NB4 (cell line): ENCODE data around the gene SSR1.

ENCODE experiments used
- DNase-seq: peaks from one replicate; pipeline ENCODE4 v3.0.0; 2010; ENCODE audit warnings: low read depth
- H3K4me3 ChIP-seq: one replicate; pipeline ENCODE4 v1.5.1; 2011; ENCODE audit warnings: mild to moderate bottlenecking, low read depth, low read length, moderate library complexity
- CTCF ChIP-seq: IDR thresholded peaks from one replicate; pipeline ENCODE4 v1.5.1; 2012; ENCODE audit warnings: low read depth, low read length
- MAX ChIP-seq: IDR thresholded peaks from 2 replicates; pipeline ENCODE4 v1.6.1; 2011; ENCODE audit warnings: low read depth, low read length
- MYC ChIP-seq: IDR thresholded peaks from 2 replicates; pipeline ENCODE4 v1.6.1; 2011; ENCODE audit warnings: low read depth, low read length
- POLR2A ChIP-seq: IDR thresholded peaks from 2 replicates; pipeline ENCODE4 v1.6.1; 2011; ENCODE audit warnings: mild to moderate bottlenecking; ENCODE audit not compliant: insufficient read length; ENCODE audit errors: extremely low read depth

Gene SSR1

GRCh38 chr6:7239590-7239948 is 73.4 kb downstream of the SSR1 start:
- H3K4me3 ChIP-seq, result no peak overlapping the region
- DNase-seq, result no peak
- TF ChIP-seq POLR2A (no peak), CTCF (no peak), MYC (no peak), MAX (no peak)

GRCh38 chr6:7238900-7239589 is 74.0 kb downstream of the SSR1 start:
- no peak overlapping the region for H3K4me3 ChIP-seq
- TF ChIP-seq CTCF, result peak; percentile 73
- no peak for TF ChIP-seq POLR2A
- TF ChIP-seq MAX, result peak; percentile 81
- TF ChIP-seq MYC, result peak; percentile 68; the same call in 1 of the 2 replicates
- DNase-seq, result peak; percentile 86

DNA sequence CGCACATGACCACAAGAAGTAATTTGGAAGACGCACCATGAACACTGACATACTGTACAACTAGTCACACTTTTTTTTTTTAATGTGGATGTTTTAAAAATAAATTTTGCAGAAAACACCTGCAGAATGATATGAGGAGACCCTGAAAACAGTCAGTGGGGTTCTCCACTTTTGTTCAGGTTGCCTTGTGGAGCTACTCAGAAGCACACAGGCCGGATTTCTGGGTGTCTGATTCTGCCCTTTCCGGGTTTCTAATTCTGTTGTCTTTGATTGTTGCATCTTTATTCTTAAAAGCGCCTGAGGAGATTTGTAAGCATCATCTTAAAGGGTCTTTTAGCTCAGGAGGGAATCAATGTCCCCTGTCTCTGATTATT is 74.5 kb downstream of the SSR1 start:
- TF ChIP-seq MYC, result no peak
- H3K4me3 ChIP-seq, result no peak overlapping the region
- DNase-seq, result no peak

- DNase-seq, result peak; percentile 34
- no peak for TF ChIP-seq POLR2A
- no peak for TF ChIP-seq CTCF
- TF ChIP-seq MYC, result no peak
- no peak for TF ChIP-seq MAX
- no peak overlapping the region for H3K4me3 ChIP-seq
Observed at GRCh38 chr6:7237653-7238188, 75.3 kb downstream of the SSR1 start.

DNA sequence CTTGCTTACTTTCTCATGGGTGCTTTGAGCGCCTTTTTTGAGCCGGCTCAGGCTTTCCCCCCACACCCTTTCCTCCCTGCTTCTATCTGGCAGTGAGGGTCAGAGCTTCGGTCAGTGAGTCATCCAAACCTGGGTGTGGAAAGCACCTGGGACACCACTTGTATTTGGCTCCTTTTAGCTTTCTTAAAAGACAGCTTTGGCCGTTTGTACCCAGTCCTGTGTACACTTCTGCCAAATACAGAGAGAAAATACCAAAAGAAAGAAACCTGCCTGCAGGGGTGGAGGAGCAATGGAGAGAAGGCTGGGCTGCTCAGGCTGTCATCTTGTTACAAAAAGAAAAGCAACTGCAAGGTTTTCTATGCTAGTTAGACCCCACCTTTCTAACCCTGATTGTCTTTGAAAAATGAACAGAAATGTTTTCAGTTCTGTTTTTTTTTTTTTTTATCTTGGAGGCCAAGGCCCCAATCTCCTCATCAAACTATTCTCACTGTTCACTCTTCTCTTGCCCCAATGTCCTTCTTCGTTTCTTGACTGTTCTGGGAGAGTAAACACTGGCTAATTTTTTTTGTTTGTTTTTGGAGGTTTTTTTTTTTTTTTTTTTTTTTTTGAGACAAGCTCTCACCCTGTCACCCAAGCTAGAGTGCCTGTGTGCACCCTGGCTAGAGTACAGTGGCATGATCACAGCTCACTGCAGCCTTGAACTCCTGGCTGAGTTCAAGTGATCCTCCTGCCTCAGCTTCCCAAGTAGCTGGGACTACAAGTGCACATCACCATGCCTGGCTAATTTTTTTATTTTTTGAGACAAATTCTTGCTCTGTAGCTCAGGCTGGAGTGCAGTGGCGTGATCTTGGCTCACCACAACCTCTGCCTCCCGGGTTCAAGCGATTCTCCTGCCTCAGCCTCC is 76.4 kb downstream of the SSR1 start:
- no peak overlapping the region for H3K4me3 ChIP-seq
- DNase-seq, result no peak
- no peak for TF ChIP-seq CTCF
- no peak for TF ChIP-seq MAX
- no peak for TF ChIP-seq MYC
- no peak for TF ChIP-seq POLR2A

DNA sequence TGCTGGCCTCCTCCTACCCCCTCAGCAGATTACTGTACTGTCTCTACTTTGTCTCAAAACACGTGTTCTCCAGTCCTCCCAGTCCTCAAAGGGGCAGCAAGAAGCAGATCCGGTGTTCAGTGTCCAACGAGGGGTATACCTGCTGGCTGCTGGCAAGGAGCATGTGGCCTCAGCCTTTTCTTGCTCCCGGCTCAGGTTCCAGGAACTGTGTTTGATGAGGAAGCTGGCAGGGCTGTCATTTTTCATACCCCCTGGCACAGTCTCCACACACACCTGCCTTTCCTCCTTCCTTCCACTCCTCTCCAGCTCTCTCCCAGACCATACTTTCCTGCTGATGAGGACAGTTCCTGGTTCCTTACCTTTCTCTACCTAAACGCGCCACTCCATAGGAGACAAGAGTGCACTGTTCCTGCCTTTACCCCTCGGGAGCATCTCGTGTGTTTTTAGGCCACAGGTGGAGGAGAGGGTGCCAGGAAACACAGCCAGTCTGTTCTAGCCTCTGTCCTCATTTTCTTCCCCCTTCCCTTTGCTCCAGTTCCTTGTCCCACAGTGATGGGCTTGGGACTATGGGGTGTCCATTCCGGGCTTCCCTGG is 77.2 kb downstream of the SSR1 start:
- TF ChIP-seq MAX, result no peak
- no peak for TF ChIP-seq POLR2A
- TF ChIP-seq MYC, result no peak
- no peak for TF ChIP-seq CTCF
- no peak for DNase-seq
- H3K4me3 ChIP-seq, result no peak overlapping the region
